Keratinocyte (primary cell): Measurements from ENCODE around the gene RLBP1.

Experiments
- CTCF ChIP-seq, 3 experiments: IDR thresholded peaks in 1 of 3; conservative IDR thresholded peaks in 1 of 3; optimal IDR thresholded peaks in 1 of 3; 2 replicates in 2 of 3; 3 replicates in 1 of 3; pipeline versions ENCODE3 to v1.5.1; 2011; ENCODE audit warnings: low read length in 3 of 3, mild to moderate bottlenecking in 3 of 3, moderate library complexity in 2 of 3, control low read depth in 1 of 3, inconsistent platforms in 1 of 3; ENCODE audit not compliant: insufficient read depth in 2 of 3; ENCODE audit errors: extremely low read depth in 1 of 3
- EZH2 ChIP-seq: IDR thresholded peaks from one replicate; pipeline ENCODE4 v1.6.1; 2012; ENCODE audit warnings: inconsistent platforms, mild to moderate bottlenecking, low read length, moderate library complexity

GRCh38 chr15:89164712-89165211, 56.6 kb downstream of the RLBP1 start:
- no peak for TF ChIP-seq EZH2
- TF ChIP-seq CTCF (optimal IDR thresholded peaks at IDR 0.05 in 1 of 3, IDR thresholded peaks at IDR 0.05 in 1 of 3, conservative IDR thresholded peaks at IDR 0.05 in 1 of 3; ENCODE audit: extremely low read depth in 1 of 3, insufficient read depth in 2 of 3, low read length in 3 of 3): no peak
